HG03354 (cell line): ENCODE measurements around the gene SZT2.

Source experiments
- ATAC-seq: cut with Tn5 transposase; IDR thresholded peaks from one replicate; pipeline ENCODE4 v1.9.1; 2021; ENCODE audit warnings: mild to moderate bottlenecking; ENCODE audit not compliant: unreplicated experiment, poor library complexity, severe bottlenecking

SZT2 gene

DNA sequence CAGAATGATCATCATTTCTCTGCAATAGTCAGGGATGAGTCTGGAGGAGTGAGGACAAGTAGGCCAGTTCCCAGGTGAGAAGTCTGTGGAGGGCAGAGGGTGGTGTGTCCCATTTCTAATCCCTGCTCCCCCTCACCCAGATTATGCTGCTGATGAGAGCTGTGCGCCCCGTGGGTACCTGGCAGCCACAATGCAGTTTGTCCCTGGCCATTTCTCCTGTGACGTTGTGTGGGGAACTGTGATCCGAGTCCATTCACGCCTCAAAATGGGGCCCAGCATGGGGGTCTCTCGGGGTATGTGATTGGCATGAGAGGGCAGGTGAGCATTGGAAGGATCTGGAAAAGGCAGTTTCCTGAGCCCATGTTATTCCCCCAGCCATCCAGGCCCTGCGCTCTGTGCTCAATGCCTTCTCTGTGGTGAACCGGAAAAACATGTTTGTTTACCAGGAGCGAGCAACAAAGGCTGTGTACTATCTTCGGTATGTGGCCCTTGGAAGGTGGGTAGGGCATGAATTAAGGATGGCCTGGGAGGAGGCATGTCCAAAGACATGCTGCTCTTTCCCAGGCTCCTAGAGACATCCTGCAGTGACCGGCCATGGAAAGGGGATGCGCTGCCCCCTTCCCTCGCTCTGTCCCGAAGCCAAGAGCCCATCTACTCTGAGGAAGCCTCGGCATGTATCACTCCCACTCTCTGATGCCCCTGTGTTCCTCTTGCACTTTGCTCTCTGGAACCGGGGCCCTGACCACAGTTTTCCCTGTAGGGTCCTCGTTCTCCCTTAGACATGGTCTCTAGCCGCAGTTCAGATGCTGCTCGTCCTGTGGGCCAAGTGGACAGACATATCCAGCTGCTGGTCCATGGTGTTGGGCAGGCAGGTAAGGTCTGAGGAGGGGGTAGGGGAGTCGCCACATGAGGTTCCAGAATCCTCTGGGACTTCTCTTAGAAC is 47.6 kb downstream of the SZT2 start:
- no peak for ATAC-seq

DNA sequence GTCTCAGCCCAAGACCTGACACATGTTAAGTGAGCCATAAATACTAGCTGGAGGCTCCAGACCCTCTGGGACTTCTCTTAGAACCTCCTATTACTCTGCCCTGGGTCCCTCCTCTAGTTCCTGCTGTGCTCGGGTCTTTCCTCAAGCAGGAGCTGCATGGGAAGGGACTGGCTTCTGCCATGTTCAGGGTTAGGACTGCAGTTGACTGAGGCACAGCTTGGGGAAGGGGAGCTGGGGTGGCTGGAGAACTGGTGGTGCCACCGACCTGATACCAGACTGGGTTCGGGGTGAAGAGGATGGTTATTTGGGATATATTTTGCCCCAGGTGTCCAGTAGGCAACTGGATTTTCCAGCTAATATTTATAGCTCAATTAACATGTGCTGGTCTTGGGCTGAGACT is 48.3 kb downstream of the SZT2 start:
- no peak for ATAC-seq

- no peak for ATAC-seq
These were observed 48.9 kb downstream of the SZT2 start for GRCh38 chr1:43438576-43438952.

- no peak for ATAC-seq
These were observed 49.4 kb downstream of the SZT2 start for GRCh38 chr1:43438953-43439581.

GRCh38 chr1:43439781-43440180 is 50.1 kb downstream of the SZT2 start:
- no peak for ATAC-seq

GRCh38 chr1:43440358-43440757 is 50.7 kb downstream of the SZT2 start:
- ATAC-seq, result no peak

DNA sequence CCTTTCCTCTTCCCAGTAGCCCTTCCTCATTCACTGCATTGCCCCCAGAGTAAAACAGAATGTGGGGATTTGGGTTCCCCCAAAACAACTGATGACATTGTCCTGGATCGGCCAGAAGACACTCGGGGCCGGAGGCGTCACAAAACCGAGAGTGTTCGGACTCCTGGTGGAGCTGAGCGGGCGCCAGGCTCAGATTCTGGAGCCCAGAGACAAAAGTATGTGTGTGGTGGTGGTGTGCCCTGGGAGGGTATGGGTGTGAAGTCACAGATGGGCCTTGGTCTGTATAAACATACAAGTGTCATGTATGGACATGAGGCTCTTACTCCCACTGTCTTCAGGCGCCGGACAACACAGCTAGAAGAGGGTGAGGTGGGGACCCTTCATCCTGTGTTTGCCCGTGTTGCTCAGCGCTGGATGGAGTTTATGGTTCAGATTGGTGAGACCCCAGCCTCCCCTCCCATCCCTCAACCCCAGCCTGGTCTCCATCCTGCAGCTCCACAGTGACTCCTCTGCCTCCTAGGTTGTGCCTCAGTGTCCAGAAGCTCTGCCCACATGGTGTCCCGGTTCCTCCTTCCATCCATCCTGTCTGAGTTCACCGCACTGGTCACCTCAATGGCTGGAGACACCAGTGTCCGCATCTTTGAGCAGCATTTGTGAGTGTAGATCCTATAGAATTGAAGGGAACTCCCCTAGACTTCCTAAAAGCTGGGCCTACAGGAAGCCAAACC is 51.6 kb downstream of the SZT2 start:
- no peak for ATAC-seq

GRCh38 chr1:43441894-43442637 is 52.4 kb downstream of the SZT2 start:
- no peak for ATAC-seq

DNA sequence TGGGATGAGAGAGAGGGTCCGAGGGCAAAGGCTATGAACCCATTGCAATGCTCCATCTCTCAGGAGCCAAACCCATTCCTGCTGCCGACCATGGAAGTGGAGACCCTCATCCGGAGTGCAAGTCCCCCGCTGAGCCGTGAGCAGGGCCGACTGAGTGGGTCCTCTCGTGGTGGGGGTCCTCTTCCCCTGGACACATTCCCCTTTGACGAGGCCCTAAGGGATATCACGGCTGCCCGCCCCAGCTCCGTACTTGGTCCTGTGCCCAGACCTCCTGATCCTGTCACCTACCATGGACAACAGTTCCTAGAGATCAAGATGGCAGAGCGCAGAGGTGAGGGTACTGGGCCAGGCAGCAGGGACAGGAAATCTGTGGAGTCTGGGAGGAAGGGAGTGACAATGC is 53.1 kb downstream of the SZT2 start:
- no peak for ATAC-seq

- no peak for ATAC-seq
These were observed 53.7 kb downstream of the SZT2 start for GRCh38 chr1:43443197-43443946.

- ATAC-seq, result no peak
These were observed 54.6 kb downstream of the SZT2 start for GRCh38 chr1:43444151-43444828.

- ATAC-seq, result no peak
These were observed 55.1 kb downstream of the SZT2 start for GRCh38 chr1:43444836-43445235.

- ATAC-seq, result no peak
These were observed 56.1 kb downstream of the SZT2 start for GRCh38 chr1:43445606-43446387.

DNA sequence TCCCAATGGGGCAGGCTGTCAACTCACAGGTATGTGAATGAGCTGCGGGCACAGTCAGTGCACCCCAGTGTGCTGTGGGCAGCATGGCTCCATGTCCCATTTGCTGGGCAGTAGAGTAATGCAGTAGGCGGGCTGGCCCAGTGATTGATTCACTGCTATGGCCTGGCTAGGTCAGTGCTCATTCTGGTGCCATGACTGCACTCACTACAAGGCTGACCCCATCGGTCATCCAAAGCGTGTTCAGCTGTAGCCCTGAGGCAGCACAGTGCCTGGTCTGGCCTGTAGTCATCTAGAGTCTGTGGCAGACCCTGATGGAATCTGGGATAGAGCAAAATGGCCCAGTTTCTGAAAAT is 56.7 kb downstream of the SZT2 start:
- no peak for ATAC-seq

- no peak for ATAC-seq
These were observed 57.5 kb downstream of the SZT2 start for GRCh38 chr1:43446881-43447835.

DNA sequence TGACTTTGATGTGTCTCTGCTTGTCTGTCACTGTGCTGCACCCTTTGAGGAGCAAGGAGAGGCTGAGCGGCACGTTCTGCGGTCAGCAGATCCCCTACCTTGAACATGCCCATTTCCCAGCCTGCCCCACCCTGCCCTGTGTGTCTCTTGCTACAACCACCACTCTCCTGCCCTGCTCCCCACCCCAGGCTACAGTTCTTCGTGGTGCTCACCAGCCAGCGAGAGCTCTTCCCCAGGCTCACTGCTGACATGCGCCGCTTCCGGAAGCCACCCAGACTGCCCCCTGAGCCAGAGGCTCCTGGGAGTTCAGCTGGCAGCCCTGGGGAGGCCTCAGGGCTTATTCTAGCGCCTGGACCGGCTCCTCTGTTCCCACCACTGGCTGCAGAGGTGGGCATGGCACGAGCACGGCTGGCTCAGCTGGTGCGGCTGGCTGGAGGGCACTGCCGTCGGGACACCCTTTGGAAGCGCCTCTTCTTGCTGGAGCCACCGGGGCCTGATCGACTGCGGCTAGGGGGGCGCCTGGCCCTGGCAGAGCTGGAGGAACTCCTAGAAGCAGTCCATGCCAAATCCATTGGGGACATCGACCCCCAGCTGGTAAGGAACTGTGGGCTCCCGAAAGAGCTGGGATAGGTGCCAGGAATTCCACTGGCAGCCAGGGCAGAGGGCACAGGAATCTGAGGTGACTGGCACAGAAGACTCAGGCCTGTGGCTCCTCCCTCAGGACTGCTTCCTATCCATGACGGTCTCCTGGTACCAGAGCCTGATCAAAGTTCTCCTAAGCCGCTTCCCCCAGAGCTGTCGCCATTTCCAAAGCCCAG is 58.4 kb downstream of the SZT2 start:
- ATAC-seq, result no peak
